Heart right ventricle (tissue), 16 donors: ENCODE data around the gene SIX3. TPM values are rescaled to one million over a fixed set of nuclear protein-coding genes. Genes with fewer than 3 reads are reported as not detected.

Source experiments
- ATAC-seq, 8 donors: fragments of 200-7000 bp; cut with Tn5 transposase; one replicate each; pipeline ENCODE4 v1.9.1; 2020; ENCODE audit warnings: mild to moderate bottlenecking in 8 of 8, moderate library complexity in 8 of 8, moderate number of reproducible peaks in 1 of 8
- DNase-seq, 2 donors: peaks; one replicate each; pipeline ENCODE4 v3.0.0-alpha.2; 2020
- H3K27ac ChIP-seq, 10 donors: fragments of 200-600 bp; sonication (generic) in 2 of 10; one replicate each; pipeline versions ENCODE4 v1.5.0 to v1.8.0; 2020 to 2022; ENCODE audit warnings: mild to moderate bottlenecking in 3 of 10
- H3K27me3 ChIP-seq, 7 donors: fragments of 200-600 bp; one replicate each; pipeline ENCODE4 v1.8.0; 2021 to 2022; ENCODE audit warnings: mild to moderate bottlenecking in 2 of 7
- H3K36me3 ChIP-seq, 9 donors: fragments of 200-600 bp; sonication (generic) in 1 of 9; one replicate each; pipeline versions ENCODE4 v1.5.0 to v1.8.0; 2020 to 2022; ENCODE audit warnings: mild to moderate bottlenecking in 2 of 9
- H3K4me1 ChIP-seq, 9 donors: fragments of 200-600 bp; sonication (generic) in 1 of 9; one replicate each; pipeline versions ENCODE4 v1.5.0 to v1.8.0; 2020 to 2022; ENCODE audit warnings: mild to moderate bottlenecking in 4 of 9
- H3K4me3 ChIP-seq, 10 donors: fragments of 200-600 bp; sonication (generic) in 2 of 10; one replicate each; pipeline versions ENCODE4 v1.5.0 to v1.8.0; 2020 to 2022; ENCODE audit warnings: mild to moderate bottlenecking in 7 of 10, moderate library complexity in 2 of 10
- H3K9me3 ChIP-seq, 11 donors: fragments of 200-600 bp in 10 of 11; sonication (generic) in 2 of 11; one replicate each; pipeline versions ENCODE4 v1.5.0 to v1.8.0; 2013 to 2022; ENCODE audit warnings: mild to moderate bottlenecking in 2 of 11, control low read depth in 1 of 11, moderate library complexity in 1 of 11
- CTCF ChIP-seq, 9 donors: fragments of 200-600 bp; sonication (generic) in 2 of 9; IDR thresholded peaks; one replicate each; pipeline versions ENCODE4 v1.5.0 to v1.8.0; 2021 to 2022; ENCODE audit warnings: antibody characterized with exemption in 9 of 9, mild to moderate bottlenecking in 5 of 9, moderate library complexity in 1 of 9
- WGBS, 2 donors: extraction: QIAGEN DNeasy Blood & Tissue Kit; methylation state at CpG; one replicate each; pipeline ENCODE4 v1.1.7; 2013; ENCODE audit warnings: inconsistent platforms in 1 of 2; 5-methylcytosine and 5-hydroxymethylcytosine counted together
- intact Hi-C, 10 donors: fragments of 100-400 bp; cut with DNase I; formaldehyde crosslinking; loops; one replicate each; pipeline versions ENCODE4 v1.11.1 to v1.14.2; 2022
- polyA plus RNA-seq, 2 donors: library from polyadenylated mRNA; stranded (reverse); fragments of 200-250 nt; gene quantifications; one replicate each; pipeline ENCODE4 v1.2.3, GENCODE V29; 2013
- total RNA-seq, 10 donors: library from RNA; stranded (reverse); fragmentation: NEBNext Ultra II Directional in 3 of 10; extraction: Animal tissue kit (Norgen Biotek cat#: 25700) in 3 of 10; gene quantifications; one replicate each; pipeline versions ENCODE4 v1.2.1 to v1.2.4, GENCODE V29; 2021 to 2023
- donor health status: Arrhythmogenic right ventricular cardiomyopathy.
- donor health status: ischemic (EF 13 %, LVEDD 7.1; RV severe dilation, severe dysfunction).
- donor health status: healthy with polysubstance abuse.
- donor health status: DM: no; HTN: yes; CAD: no.
- donor health status: DM: no; HTN: no; CAD: no.
- donor health status: ischemic (EF 25% LVEDD 6.9; RV normal size, moderate dysfunction).
- donor health status: ischemic (EF 25% LVEDD 5.7; RV mildly dilated, moderate dysfunction).
- donor health status: healthy.
- donor health status: DM: yes; HTN: yes; CAD: no.
- donor health status: Ischemic cardiomyopathy.
- donor health status: ischemic (EF 35%, LVEDD 5.7; RV mildly dilated, moderate dysfunction).
- donor health status: nonischemic (EF 11% LVEDD 7.7; RV severe dilation, severe dysfunction).
- donor health status: DM: yes; HTN: yes; CAD: no.
- donor health status: PGD.
- donor health status: ischemic (EF 29% LVEDD 5.4; RV normal size, mild dysfunction).
- donor health status: nonischemic (EF 23%, LVEDD 6.1; RV moderate dilation, normal function).

The SIX3 gene
- total and polyA plus RNA-seq, 12 donors, result not detected

- no peak for ATAC-seq
- no peak for TF ChIP-seq CTCF (IDR thresholded peaks at IDR 0.05)
- Histone ChIP-seq H3K9me3 (no peaks in the 10 kb centered on the region), H3K4me1 (peaks cover 15 to 39% (median 26%) of the 10 kb centered on the region in 9 donors), H3K27me3 (peaks cover 19 to 99% (median 97%) of the 10 kb centered on the region in 7 donors), H3K27ac (no peak overlapping the region), H3K4me3 (no peak overlapping the region), H3K36me3 (no peaks in the 10 kb centered on the region)
- WGBS, 2 donors, result 34 to 73% methylated on average over 3 of the region's 3 CpGs
- no peak for DNase-seq
- intact Hi-C loops, result loop anchor here in 7 of 10 donors (5.0 to 10.0 kb wide), 7 partner anchors 386 to 906 kb away; no protein-coding TSS in a partner anchor
Observed at GRCh38 chr2:44950646-44951045, 9.1 kb downstream of the SIX3 start.

GRCh38 chr2:44951124-44951523, 9.6 kb downstream of the SIX3 start:
- Histone ChIP-seq H3K4me3 (no peak overlapping the region), H3K9me3 (no peaks in the 10 kb centered on the region), H3K36me3 (no peaks in the 10 kb centered on the region), H3K4me1 (peaks cover 15 to 43% (median 29%) of the 10 kb centered on the region in 9 donors), H3K27me3 (peaks cover 14 to 99% (median 97%) of the 10 kb centered on the region in 7 donors), H3K27ac (no peak overlapping the region)
- intact Hi-C loops, result loop anchor here in 7 of 10 donors (5.0 to 10.0 kb wide), 7 partner anchors 386 to 906 kb away; no protein-coding TSS in a partner anchor
- WGBS, 2 donors, result 65 to 69% methylated on average over 6 of the region's 6 CpGs
- TF ChIP-seq CTCF (IDR thresholded peaks at IDR 0.05), result no peak
- ATAC-seq (no peak), DNase-seq (no peak)

- intact Hi-C loops, result loop anchor here in 7 of 10 donors (5.0 to 10.0 kb wide), 7 partner anchors 387 to 907 kb away; no protein-coding TSS in a partner anchor
- no peak for DNase-seq
- Histone ChIP-seq H3K36me3 (no peaks in the 10 kb centered on the region), H3K27ac (no peak overlapping the region), H3K4me3 (peak overlapping the region in 9 of 10 donors; percentile 19 to 55 (median 43)), H3K27me3 (peaks cover 14 to 99% (median 96%) of the 10 kb centered on the region in 7 donors), H3K4me1 (peaks cover 15 to 43% (median 29%) of the 10 kb centered on the region in 9 donors), H3K9me3 (no peaks in the 10 kb centered on the region)
- 35 to 49% methylated on average over 8 of the region's 8 CpGs for WGBS, 2 donors
- no peak for ATAC-seq
- no peak for TF ChIP-seq CTCF (IDR thresholded peaks at IDR 0.05)
Observed at GRCh38 chr2:44951714-44952113, 10.2 kb downstream of the SIX3 start.

- no peak overlapping the region for H3K27ac ChIP-seq
- peak overlapping the region; percentile 4 to 55 (median 39) for H3K4me3 ChIP-seq
- no peak for DNase-seq
- 1 to 2% methylated on average over 47 to 59 of the region's 59 CpGs for WGBS, 2 donors
- intact Hi-C loops, result loop anchor here in 7 of 10 donors (5.0 to 10.0 kb wide), 7 partner anchors 387 to 907 kb away; no protein-coding TSS in a partner anchor
- H3K4me1 ChIP-seq, result peaks cover 15 to 43% (median 29%) of the 10 kb centered on the region in 9 donors
- H3K27me3 ChIP-seq, result peaks cover 14 to 98% (median 94%) of the 10 kb centered on the region in 7 donors
- H3K36me3 ChIP-seq, result no peaks in the 10 kb centered on the region
- peak in 8 of 9 donors; percentile 38 to 74 (median 70) for TF ChIP-seq CTCF (IDR thresholded peaks at IDR 0.05)
- peak; percentile 49 to 81 (median 62) for ATAC-seq
- no peaks in the 10 kb centered on the region for H3K9me3 ChIP-seq
Observed at GRCh38 chr2:44952143-44952805, 10.8 kb downstream of the SIX3 start.
